ENCODE measurements around the gene P3H1.

DNA sequence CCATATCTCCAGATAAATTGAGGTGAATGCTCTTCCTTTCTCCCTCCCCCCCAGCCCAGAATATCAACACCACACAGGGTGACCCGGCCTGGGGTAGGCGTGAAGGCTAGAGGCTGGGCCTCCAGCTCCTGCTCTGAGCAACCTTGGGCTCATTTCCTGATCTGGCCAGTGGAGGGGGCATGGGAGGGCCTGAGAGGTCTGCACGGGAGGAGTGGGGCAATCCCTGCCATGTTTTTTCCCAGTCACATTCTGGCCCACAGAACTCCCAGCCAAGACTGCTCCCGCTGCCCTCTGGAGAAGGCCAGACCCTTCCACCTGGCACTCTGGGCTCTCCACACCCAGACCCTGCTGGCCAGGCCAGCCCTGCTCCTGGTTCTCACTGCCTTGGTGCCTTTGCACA is 30.7 kb downstream of the P3H1 start:
- TF ChIP-seq, protein P1, sequence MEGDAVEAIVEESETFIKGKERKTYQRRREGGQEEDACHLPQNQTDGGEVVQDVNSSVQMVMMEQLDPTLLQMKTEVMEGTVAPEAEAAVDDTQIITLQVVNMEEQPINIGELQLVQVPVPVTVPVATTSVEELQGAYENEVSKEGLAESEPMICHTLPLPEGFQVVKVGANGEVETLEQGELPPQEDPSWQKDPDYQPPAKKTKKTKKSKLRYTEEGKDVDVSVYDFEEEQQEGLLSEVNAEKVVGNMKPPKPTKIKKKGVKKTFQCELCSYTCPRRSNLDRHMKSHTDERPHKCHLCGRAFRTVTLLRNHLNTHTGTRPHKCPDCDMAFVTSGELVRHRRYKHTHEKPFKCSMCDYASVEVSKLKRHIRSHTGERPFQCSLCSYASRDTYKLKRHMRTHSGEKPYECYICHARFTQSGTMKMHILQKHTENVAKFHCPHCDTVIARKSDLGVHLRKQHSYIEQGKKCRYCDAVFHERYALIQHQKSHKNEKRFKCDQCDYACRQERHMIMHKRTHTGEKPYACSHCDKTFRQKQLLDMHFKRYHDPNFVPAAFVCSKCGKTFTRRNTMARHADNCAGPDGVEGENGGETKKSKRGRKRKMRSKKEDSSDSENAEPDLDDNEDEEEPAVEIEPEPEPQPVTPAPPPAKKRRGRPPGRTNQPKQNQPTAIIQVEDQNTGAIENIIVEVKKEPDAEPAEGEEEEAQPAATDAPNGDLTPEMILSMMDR (IDR thresholded peaks at IDR 0.05; ENCODE audit: insufficient read depth, low read length) = no peak
- TF ChIP-seq POLR2AphosphoS5 (IDR thresholded peaks at IDR 0.05; ENCODE audit: low read depth) = no peak
